ENCODE results near the gene NPAS2.

The NPAS2 gene

DNA sequence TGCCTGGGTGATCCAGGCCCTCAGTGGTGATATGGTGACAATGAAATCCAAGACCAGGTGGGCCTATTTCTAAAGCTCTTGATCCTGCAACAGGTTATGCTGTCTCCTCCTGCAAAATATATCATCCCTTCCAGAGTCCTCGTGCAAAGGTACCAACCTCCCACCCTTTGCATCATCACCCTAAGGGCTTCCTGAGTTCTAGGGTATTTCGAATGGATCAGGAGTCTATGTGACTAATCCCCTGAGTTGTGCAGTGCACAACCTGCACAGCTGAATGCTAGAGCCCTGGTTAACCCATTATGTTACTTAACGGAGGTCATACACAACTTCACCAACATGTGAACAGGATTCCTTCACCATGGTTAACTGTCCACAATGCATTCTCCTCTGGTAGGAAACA is 13.4 kb upstream of the NPAS2 start:
- no peak for TF ChIP-seq CTCF (IDR thresholded peaks at IDR 0.05; ENCODE audit: insufficient read depth, low read depth, low read length, missing control alignments)
- no peak overlapping the region for H3K4me3 ChIP-seq (ENCODE audit: low read depth, low read length)
- DNase-seq (ENCODE audit: low read depth): no peak

DNA sequence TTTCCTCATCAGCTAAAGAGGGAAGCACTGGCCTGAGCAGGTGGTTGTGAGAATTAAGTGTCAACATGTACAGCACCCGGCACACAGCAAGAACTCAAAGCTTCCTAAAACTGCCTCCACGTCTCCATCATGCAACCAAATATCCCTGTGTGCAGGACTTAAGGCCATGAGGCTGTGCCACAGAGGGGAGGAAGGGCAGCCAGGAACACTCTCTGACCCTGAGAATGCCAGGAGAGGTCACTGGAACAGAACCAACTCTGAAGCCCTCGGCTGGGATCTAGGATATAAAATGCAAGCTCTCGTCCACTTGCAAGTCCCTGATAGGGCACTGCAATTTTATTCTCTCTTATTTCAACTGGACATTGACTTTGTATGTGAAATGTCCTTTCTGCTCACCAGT is 12.2 kb upstream of the NPAS2 start:
- no peak for DNase-seq (ENCODE audit: low read depth)
- TF ChIP-seq CTCF (IDR thresholded peaks at IDR 0.05; ENCODE audit: insufficient read depth, low read depth, low read length, missing control alignments): no peak
- H3K4me3 ChIP-seq (ENCODE audit: low read depth, low read length): no peak overlapping the region

DNA sequence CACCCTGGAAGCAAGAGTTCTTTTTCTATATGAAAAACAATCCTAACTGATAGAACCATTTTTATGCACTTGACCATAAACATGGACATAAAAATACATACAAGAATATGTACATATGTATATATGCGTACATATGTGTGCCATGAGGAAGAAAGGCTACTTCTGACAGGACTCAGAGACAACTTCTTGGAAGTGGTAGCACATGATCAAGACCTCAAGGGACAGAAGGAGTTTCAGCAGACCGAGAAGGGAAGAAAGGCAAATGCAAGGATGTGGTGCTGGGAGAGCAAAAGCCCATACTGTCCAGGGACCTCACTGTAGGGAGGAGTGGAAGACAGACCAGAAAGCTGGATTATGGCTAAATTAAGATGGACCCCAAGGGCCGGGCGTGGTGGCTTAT is 11.4 kb upstream of the NPAS2 start:
- DNase-seq (ENCODE audit: low read depth): no peak
- no peak for TF ChIP-seq CTCF (IDR thresholded peaks at IDR 0.05; ENCODE audit: insufficient read depth, low read depth, low read length, missing control alignments)
- H3K4me3 ChIP-seq (ENCODE audit: low read depth, low read length): no peak overlapping the region

- H3K4me3 ChIP-seq (ENCODE audit: low read depth, low read length): no peak overlapping the region
- TF ChIP-seq CTCF (IDR thresholded peaks at IDR 0.05; ENCODE audit: insufficient read depth, low read depth, low read length, missing control alignments): no peak
- DNase-seq (ENCODE audit: low read depth): no peak
These were observed 10.4 kb upstream of the NPAS2 start for GRCh38 chr2:100809506-100809905.

DNA sequence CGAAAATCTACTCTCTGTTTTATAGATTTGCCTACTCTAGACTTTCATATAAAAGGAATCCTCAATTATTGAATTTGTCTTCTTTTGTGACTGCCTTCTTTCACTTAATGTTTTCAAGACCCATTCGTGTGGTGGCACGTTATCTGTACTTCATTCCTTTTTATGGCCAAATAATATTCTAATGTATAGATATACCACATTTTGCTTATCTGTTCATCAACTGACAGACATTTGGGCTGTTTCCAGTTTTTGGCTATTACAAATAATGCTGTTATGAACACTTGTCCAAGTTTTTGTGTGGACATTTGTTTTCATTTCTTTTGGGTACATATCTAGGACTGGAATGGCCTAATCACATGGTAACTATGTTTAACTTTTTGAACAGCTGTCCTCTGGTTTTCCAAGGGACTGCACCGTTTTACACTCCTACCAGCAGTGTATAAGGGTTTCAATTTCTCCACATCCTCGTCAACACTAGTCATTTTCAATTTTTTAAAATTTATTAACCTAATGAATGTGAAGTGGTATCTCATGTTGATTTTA is 9.3 kb upstream of the NPAS2 start:
- TF ChIP-seq CTCF (IDR thresholded peaks at IDR 0.05; ENCODE audit: insufficient read depth, low read depth, low read length, missing control alignments): no peak
- DNase-seq (ENCODE audit: low read depth): no peak
- no peak overlapping the region for H3K4me3 ChIP-seq (ENCODE audit: low read depth, low read length)

GRCh38 chr2:100812116-100812515 is 7.8 kb upstream of the NPAS2 start:
- no peak for TF ChIP-seq CTCF (IDR thresholded peaks at IDR 0.05; ENCODE audit: insufficient read depth, low read depth, low read length, missing control alignments)
- DNase-seq (ENCODE audit: low read depth): no peak
- H3K4me3 ChIP-seq (ENCODE audit: low read depth, low read length): no peak overlapping the region

DNA sequence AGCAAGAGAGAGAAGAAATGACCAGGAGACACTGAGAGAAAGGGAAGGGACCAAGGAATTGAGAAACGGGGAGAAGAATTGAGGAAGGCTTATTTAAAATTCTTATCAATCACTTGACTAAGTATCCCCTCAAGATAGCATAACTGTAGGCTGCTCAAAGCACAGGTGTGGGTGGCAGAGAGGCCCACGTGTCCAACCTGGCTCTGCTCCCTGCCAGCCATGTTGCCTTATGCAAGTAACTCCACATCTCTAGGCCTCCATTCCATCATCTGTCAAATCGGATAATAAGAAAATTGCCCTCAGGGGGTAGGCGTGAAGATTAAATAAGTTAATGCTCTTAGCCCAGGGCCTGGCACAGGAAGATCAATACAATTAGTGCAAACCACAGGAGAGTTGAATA is 7.4 kb upstream of the NPAS2 start:
- H3K4me3 ChIP-seq (ENCODE audit: low read depth, low read length): no peak overlapping the region
- DNase-seq (ENCODE audit: low read depth): no peak
- TF ChIP-seq CTCF (IDR thresholded peaks at IDR 0.05; ENCODE audit: insufficient read depth, low read depth, low read length, missing control alignments): no peak

Data from GM12865 (cell line).